IMR-90 (cell line): ENCODE results near the gene ZDHHC21. TPM values are rescaled to one million over a fixed set of nuclear protein-coding genes. Genes with fewer than 3 reads are reported as not detected.

Experiments used
- ATAC-seq: fragments of 200-7000 bp; cut with Tn5 transposase; 2 replicates; pipeline ENCODE4 v1.9.1; 2020; ENCODE audit warnings: low read depth, mild to moderate bottlenecking, moderate library complexity
- BruUV-seq: library from RNA; stranded (reverse); fragments of 400-500 nt; replicated peaks from 2 replicates; lab custom pipeline; 2021; lab: Mats Ljungman, UMichigan
- CTCF ChIA-PET: fragments of 300-600 bp; formaldehyde crosslinking; extraction: SDS; loops from one replicate; lab custom pipeline; 2021; ENCODE audit warnings: antibody characterized with exemption; lab: Yijun Ruan, JAX
- POLR2A ChIA-PET: fragments of 300-600 bp; sonication (Branson Sonifier 250); formaldehyde crosslinking; loops from one replicate; lab custom pipeline; 2022; ENCODE audit warnings: antibody characterized with exemption; ENCODE audit not compliant: unreplicated experiment; lab: Charles Lee
- DNase-seq: peaks from one replicate; pipeline ENCODE4 v3.0.0; 2013
- H2AFZ ChIP-seq: replicated peaks from 2 replicates; pipeline ENCODE3; 2013; ENCODE audit warnings: low read length, mild to moderate bottlenecking; ENCODE audit not compliant: poor library complexity
- H2AK5ac ChIP-seq: 2 replicates; pipeline ENCODE4 v1.6.1; 2013; ENCODE audit warnings: low read depth, low read length, inconsistent platforms
- H2AK9ac ChIP-seq: replicated peaks from 2 replicates; pipeline ENCODE3; 2013; ENCODE audit warnings: mild to moderate bottlenecking, low read depth, low read length, moderate library complexity; ENCODE audit not compliant: poor library complexity
- H2BK120ac ChIP-seq: 2 replicates; pipeline ENCODE4 v1.6.1; 2013; ENCODE audit warnings: low read depth, low read length, inconsistent platforms
- H2BK15ac ChIP-seq: 3 replicates; pipeline ENCODE4 v1.6.1; 2013; ENCODE audit warnings: low read depth, low read length, inconsistent platforms
- H2BK20ac ChIP-seq: 2 replicates; pipeline ENCODE4 v1.6.1; 2013; ENCODE audit warnings: low read depth, mild to moderate bottlenecking, inconsistent platforms, low read length, moderate library complexity
- H2BK5ac ChIP-seq: 2 replicates; pipeline ENCODE4 v1.6.1; 2013; ENCODE audit warnings: mild to moderate bottlenecking, low read depth, low read length, inconsistent platforms; ENCODE audit not compliant: poor library complexity, severe bottlenecking
- H3K14ac ChIP-seq: replicated peaks from 2 replicates; pipeline ENCODE4 v1.6.1; 2013; ENCODE audit warnings: low read depth, low read length, inconsistent platforms
- H3K18ac ChIP-seq: 2 replicates; pipeline ENCODE4 v1.6.1; 2013; ENCODE audit warnings: low read depth, low read length, control low read depth
- H3K23ac ChIP-seq: 2 replicates; pipeline ENCODE4 v1.6.1; 2013; ENCODE audit warnings: low read depth, low read length, inconsistent platforms
- H3K27ac ChIP-seq: 2 replicates; pipeline ENCODE4 v1.5.1; 2013; ENCODE audit warnings: mild to moderate bottlenecking, control low read depth, low read length; ENCODE audit not compliant: insufficient read depth
- H3K27me3 ChIP-seq: 2 replicates; pipeline ENCODE4 v1.6.1; 2013; ENCODE audit warnings: low read length; ENCODE audit not compliant: control insufficient read depth, insufficient read depth
- H3K36me3 ChIP-seq: 2 replicates; pipeline ENCODE4 v1.6.1; 2013; ENCODE audit warnings: low read length, mixed read lengths; ENCODE audit not compliant: control insufficient read depth, insufficient read depth
- H3K4ac ChIP-seq: 2 replicates; pipeline ENCODE4 v1.6.1; 2013; ENCODE audit warnings: low read depth, low read length, inconsistent platforms
- H3K4me1 ChIP-seq: 2 replicates; pipeline ENCODE4 v1.6.1; 2013; ENCODE audit warnings: low read length, mixed read lengths; ENCODE audit not compliant: control insufficient read depth, insufficient read depth
- H3K4me2 ChIP-seq: 2 replicates; pipeline ENCODE4 v1.6.1; 2013; ENCODE audit warnings: low read depth, mild to moderate bottlenecking, control low read depth, low read length, moderate library complexity
- H3K4me3 ChIP-seq: 2 replicates; pipeline ENCODE4 v1.5.1; 2013; ENCODE audit warnings: low read depth, mild to moderate bottlenecking, control low read depth, low read length, moderate library complexity; ENCODE audit not compliant: insufficient read depth
- H3K56ac ChIP-seq: 2 replicates; pipeline ENCODE4 v1.6.1; 2013; ENCODE audit warnings: low read length, inconsistent platforms; ENCODE audit not compliant: insufficient read depth; ENCODE audit errors: extremely low read depth
- H3K79me1 ChIP-seq, 2 experiments: 2 replicates each; pipeline ENCODE4 v1.6.1; 2013; ENCODE audit warnings: low read length in 2 of 2, inconsistent platforms in 1 of 2, low read depth in 1 of 2
- H3K9ac ChIP-seq: 2 replicates; pipeline ENCODE4 v1.6.1; 2013; ENCODE audit warnings: low read depth, low read length, control low read depth
- H3K9me1 ChIP-seq: 2 replicates; pipeline ENCODE4 v1.6.1; 2013; ENCODE audit warnings: low read length, inconsistent platforms; ENCODE audit not compliant: insufficient read depth
- H3K9me3 ChIP-seq: 2 replicates; pipeline ENCODE4 v1.6.1; 2013; ENCODE audit warnings: low read length; ENCODE audit not compliant: control insufficient read depth, insufficient read depth
- H4K20me1 ChIP-seq: 2 replicates; pipeline ENCODE4 v1.6.1; 2013; ENCODE audit warnings: low read length, inconsistent platforms; ENCODE audit not compliant: insufficient read depth
- H4K5ac ChIP-seq: 2 replicates; pipeline ENCODE4 v1.6.1; 2013; ENCODE audit warnings: mild to moderate bottlenecking, low read depth, low read length, control low read depth
- H4K8ac ChIP-seq, 2 experiments: 2 replicates each; pipeline ENCODE4 v1.6.1; 2013; ENCODE audit warnings: low read depth in 2 of 2, low read length in 2 of 2, control low read depth in 1 of 2, inconsistent platforms in 1 of 2
- H4K91ac ChIP-seq: 2 replicates; pipeline ENCODE4 v1.6.1; 2013; ENCODE audit warnings: low read depth, low read length, inconsistent platforms; ENCODE audit not compliant: insufficient read depth
- BHLHE40 ChIP-seq: fragments of 150-350 bp; IDR thresholded peaks from 2 replicates; pipeline ENCODE4 v1.6.1; 2016; ENCODE audit warnings: mild to moderate bottlenecking, low read depth, low read length
- CEBPB ChIP-seq: IDR thresholded peaks from 2 replicates; pipeline ENCODE4 v1.6.1; 2012; ENCODE audit warnings: low read depth, low read length, improper control_type of control experiment
- CHD1 ChIP-seq: IDR thresholded peaks from 2 replicates; pipeline ENCODE4 v1.6.1; 2012; ENCODE audit warnings: low read depth, low read length, improper control_type of control experiment
- CTCF ChIP-seq: conservative IDR thresholded peaks from 2 replicates; pipeline ENCODE4 v1.5.1; 2012; ENCODE audit warnings: mild to moderate bottlenecking, low read depth, low read length, improper control_type of control experiment
- FOS ChIP-seq: fragments of 150-350 bp; IDR thresholded peaks from 2 replicates; pipeline ENCODE4 v1.6.1; 2016; ENCODE audit warnings: low read depth, low read length
- MAFK ChIP-seq: IDR thresholded peaks from 2 replicates; pipeline ENCODE4 v1.6.1; 2012; ENCODE audit warnings: low read depth, low read length, improper control_type of control experiment
- MAZ ChIP-seq: IDR thresholded peaks from 2 replicates; pipeline ENCODE4 v1.6.1; 2012; ENCODE audit warnings: low read depth, mild to moderate bottlenecking, low read length, improper control_type of control experiment, moderate library complexity, borderline replicate concordance
- MXI1 ChIP-seq: IDR thresholded peaks from 2 replicates; pipeline ENCODE4 v1.6.1; 2012; ENCODE audit warnings: low read depth, mild to moderate bottlenecking, low read length, moderate library complexity, borderline replicate concordance
- NFE2L2 ChIP-seq: fragments of 150-350 bp; IDR thresholded peaks from 2 replicates; pipeline ENCODE4 v1.6.1; 2016; ENCODE audit warnings: low read depth, mild to moderate bottlenecking, low read length
- POLR2A ChIP-seq: IDR thresholded peaks from 2 replicates; pipeline ENCODE4 v1.6.1; 2012; ENCODE audit warnings: mild to moderate bottlenecking, low read depth, low read length
- RAD21 ChIP-seq: IDR thresholded peaks from 2 replicates; pipeline ENCODE4 v1.6.1; 2012; ENCODE audit warnings: low read length, improper control_type of control experiment
- RCOR1 ChIP-seq: IDR thresholded peaks from 2 replicates; pipeline ENCODE4 v1.6.1; 2012; ENCODE audit warnings: mild to moderate bottlenecking, low read length, improper control_type of control experiment; ENCODE audit not compliant: insufficient replicate concordance
- RFX5 ChIP-seq: IDR thresholded peaks from 2 replicates; pipeline ENCODE4 v1.8.0; 2012; ENCODE audit warnings: low read depth, mild to moderate bottlenecking, low read length, moderate library complexity
- SMC3 ChIP-seq: fragments of 150-350 bp; IDR thresholded peaks from 2 replicates; pipeline ENCODE4 v1.6.1; 2016; ENCODE audit warnings: low read depth, mild to moderate bottlenecking, antibody characterized with exemption, low read length, moderate library complexity
- WGBS, 2 experiments: methylation state at CpG; one replicate each; pipeline versions ENCODE4 v1.1.5 to v1.1.7; 2013; ENCODE audit warnings: missing lambda C conversion rate in 2 of 2; ENCODE audit not compliant: insufficient read length in 1 of 2; ENCODE audit errors: extremely low coverage in 2 of 2; 5-methylcytosine and 5-hydroxymethylcytosine counted together
- dilution Hi-C: fragments of 300-500 bp; cut with HindIII; formaldehyde crosslinking; loops from one replicate; pipeline ENCODE4 v1.14.3; 2018; ENCODE audit warnings: low sequenced_read_pairs; ENCODE audit not compliant: unreplicated experiment
- in situ Hi-C: fragments of 300-500 bp; cut with MboI; formaldehyde crosslinking; loops from 3 replicates; pipeline ENCODE4 v1.14.3; 2019; ENCODE audit warnings: low sequenced_read_pairs, inconsistent platforms, mixed read lengths
- intact Hi-C: fragments of 100-400 bp; cut with micrococcal nuclease; formaldehyde crosslinking; loops from 2 replicates; pipeline ENCODE4 v1.10.0; 2022
- polyA plus RNA-seq, 3 experiments: library from polyadenylated mRNA; depleted of rRNA; stranded (reverse); fragments of >200 nt; gene quantifications; 2 replicates each; pipeline ENCODE4 v1.2.3, GENCODE V29; 2012; ENCODE audit warnings: low replicate concordance in 1 of 3
- total RNA-seq: library from RNA; depleted of rRNA; stranded (reverse); fragments of >200 nt; gene quantifications from 2 replicates; pipeline ENCODE4 v1.2.3, GENCODE V29; 2012
- TF ChIP-seq, protein P1 (sequence below): fragments of 150-350 bp; IDR thresholded peaks from 2 replicates; pipeline ENCODE4 v1.6.1; 2016; ENCODE audit warnings: low read depth, mild to moderate bottlenecking, low read length, moderate library complexity, borderline replicate concordance
- TF ChIP-seq, protein P2 (sequence below): fragments of 150-350 bp; IDR thresholded peaks from 2 replicates; pipeline ENCODE4 v1.6.1; 2017; ENCODE audit warnings: mild to moderate bottlenecking, antibody characterized with exemption, low read length, low read depth

ZDHHC21 gene
- total and polyA plus RNA-seq, 2 of the 4 experiments (the other 2 are of a cell fraction), result 2.8 to 4.5 TPM

DNA sequence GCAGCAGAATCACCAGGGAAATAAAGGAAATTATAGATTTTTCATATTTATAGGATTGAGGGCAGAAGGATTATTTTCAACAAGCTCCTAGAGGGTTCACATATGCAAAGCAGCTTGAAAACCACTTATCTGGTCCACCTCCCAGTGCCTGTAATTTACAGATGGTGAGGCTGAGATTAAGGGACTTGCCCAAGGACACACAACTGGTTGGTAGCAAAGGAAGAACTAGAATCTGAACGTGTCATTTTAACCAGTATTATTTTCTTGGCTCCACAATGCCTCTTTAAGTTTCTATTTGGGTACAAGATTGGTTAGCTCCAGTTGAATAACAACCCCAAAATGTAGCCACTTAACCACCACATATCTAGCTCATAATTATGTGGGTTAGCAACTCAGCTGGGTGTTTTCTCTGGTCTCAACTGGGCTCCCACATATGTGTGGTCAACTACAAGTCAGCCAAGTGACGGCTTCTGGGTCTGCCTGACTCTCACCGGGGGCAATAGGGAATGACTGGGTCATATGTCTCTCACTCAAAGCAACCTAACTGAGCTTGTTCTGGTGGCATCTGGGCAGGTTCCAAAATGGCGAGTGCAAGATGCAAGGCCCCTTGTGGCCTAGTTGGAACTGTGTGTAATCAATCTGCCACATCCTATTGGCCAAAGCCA, 127.7 kb downstream of the ZDHHC21 start:
- Histone ChIP-seq H3K4me1 (no peaks in the 10 kb centered on the region), H3K9me1 (no peaks in the 10 kb centered on the region), H2BK5ac (no peak overlapping the region), H3K14ac (no peak overlapping the region), H2BK15ac (no peak overlapping the region), H2BK20ac (no peak overlapping the region), H4K91ac (no peak overlapping the region), H2BK120ac (no peak overlapping the region), H3K18ac (no peak overlapping the region), H3K56ac (no peak overlapping the region), H2AFZ (no peak overlapping the region), H3K4me2 (no peak overlapping the region), H3K4me3 (no peak overlapping the region), H3K27me3 (no peaks in the 10 kb centered on the region; the same call in 1 of the 2 replicates), H3K23ac (no peak overlapping the region), H3K79me1 (no peaks in the 10 kb centered on the region), H2AK5ac (no peak overlapping the region), H2AK9ac (no peak overlapping the region), H4K5ac (no peak overlapping the region), H4K20me1 (no peaks in the 10 kb centered on the region), H3K9ac (no peak overlapping the region), H3K27ac (no peak overlapping the region), H3K9me3 (no peaks in the 10 kb centered on the region), H3K4ac (no peak overlapping the region), H3K36me3 (no peaks in the 10 kb centered on the region), H4K8ac (no peak overlapping the region)
- ATAC-seq, result no peak
- dilution Hi-C loops (no loop called here), intact Hi-C loops (no loop called here), in situ Hi-C loops (no loop called here)
- ChIA-PET POLR2A (no interaction called here), CTCF (interaction anchor here (0.6 kb wide), 1 partner anchor 290 kb away, joined by 6 read pairs; no protein-coding TSS in a partner anchor)
- WGBS, 2 experiments, result 50% methylated on average over 2 of the region's 4 CpGs; no CpG with 5 or more reads in 1 of the 2 experiments
- DNase-seq, result no peak
- TF ChIP-seq RCOR1 (no peak), RFX5 (no peak), POLR2A (no peak), CTCF (no peak), MXI1 (no peak), BHLHE40 (no peak), SMC3 (no peak), MAFK (no peak), CHD1 (no peak), MAZ (no peak), CEBPB (no peak), RAD21 (no peak), NFE2L2 (no peak), FOS (no peak)
- TF ChIP-seq, protein P1, sequence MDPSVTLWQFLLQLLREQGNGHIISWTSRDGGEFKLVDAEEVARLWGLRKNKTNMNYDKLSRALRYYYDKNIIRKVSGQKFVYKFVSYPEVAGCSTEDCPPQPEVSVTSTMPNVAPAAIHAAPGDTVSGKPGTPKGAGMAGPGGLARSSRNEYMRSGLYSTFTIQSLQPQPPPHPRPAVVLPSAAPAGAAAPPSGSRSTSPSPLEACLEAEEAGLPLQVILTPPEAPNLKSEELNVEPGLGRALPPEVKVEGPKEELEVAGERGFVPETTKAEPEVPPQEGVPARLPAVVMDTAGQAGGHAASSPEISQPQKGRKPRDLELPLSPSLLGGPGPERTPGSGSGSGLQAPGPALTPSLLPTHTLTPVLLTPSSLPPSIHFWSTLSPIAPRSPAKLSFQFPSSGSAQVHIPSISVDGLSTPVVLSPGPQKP, result no peak
- TF ChIP-seq, protein P2, sequence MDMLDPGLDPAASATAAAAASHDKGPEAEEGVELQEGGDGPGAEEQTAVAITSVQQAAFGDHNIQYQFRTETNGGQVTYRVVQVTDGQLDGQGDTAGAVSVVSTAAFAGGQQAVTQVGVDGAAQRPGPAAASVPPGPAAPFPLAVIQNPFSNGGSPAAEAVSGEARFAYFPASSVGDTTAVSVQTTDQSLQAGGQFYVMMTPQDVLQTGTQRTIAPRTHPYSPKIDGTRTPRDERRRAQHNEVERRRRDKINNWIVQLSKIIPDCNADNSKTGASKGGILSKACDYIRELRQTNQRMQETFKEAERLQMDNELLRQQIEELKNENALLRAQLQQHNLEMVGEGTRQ, result no peak
- no TSS peak for BruUV-seq
